ENCODE data around the gene TDRD12.
"Not testable (repeated sequence)": the region's sequence is repeated elsewhere in the genome, so short reads cannot be mapped to it uniquely, and the experiment has no call there.

The TDRD12 gene

GRCh38 chr19:32693151-32694108 is 26.1 kb upstream of the TDRD12 start:
- peak; percentile 17 for DNase-seq

GRCh38 chr19:32694316-32694715 is 25.3 kb upstream of the TDRD12 start:
- DNase-seq: not testable (repeated sequence)

- not testable (repeated sequence) for DNase-seq
Observed at GRCh38 chr19:32694851-32695250, 24.7 kb upstream of the TDRD12 start.

GRCh38 chr19:32695506-32695905 is 24.1 kb upstream of the TDRD12 start:
- not testable (repeated sequence) for DNase-seq

DNA sequence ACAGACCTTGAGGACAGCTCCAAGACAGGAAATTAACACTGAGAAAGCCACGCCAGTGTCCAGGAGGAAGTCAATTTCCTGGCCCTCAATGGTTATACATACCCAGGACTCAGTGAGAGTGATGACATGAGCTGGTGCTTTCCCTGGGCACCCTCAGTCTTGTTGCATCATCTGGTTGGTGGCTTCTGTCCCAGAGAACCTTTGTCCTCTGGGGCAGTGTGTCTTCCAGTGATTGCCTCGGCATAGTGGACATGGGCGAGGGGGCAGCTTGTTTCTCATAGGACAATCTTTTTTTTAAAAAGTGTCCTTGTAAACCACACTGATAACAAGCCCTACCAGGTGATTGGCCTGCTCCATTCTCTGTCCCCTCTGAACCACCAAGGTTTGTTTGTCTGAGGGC is 22.8 kb upstream of the TDRD12 start:
- DNase-seq: not testable (repeated sequence)

- DNase-seq: not testable (repeated sequence)
Observed at GRCh38 chr19:32700129-32700528, 19.4 kb upstream of the TDRD12 start.

DNA sequence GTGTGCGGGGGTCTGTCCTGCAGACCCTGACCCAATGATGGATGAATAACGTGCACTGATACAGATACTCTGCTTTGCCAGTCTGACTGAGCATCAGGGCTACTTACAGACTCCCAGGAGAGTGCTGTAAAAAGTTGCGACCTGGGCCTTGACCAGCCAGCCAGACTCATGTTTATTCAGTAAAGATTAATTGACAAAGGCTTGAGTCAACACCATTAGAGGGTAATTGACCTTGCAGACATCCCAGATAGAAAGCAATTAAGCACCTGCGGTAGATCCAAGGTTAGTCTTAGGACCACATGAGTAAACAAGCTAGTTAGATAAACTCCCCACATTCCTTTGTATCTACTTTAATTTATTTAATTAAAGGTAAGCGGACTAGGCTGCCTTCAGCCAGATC is 17.6 kb upstream of the TDRD12 start:
- DNase-seq: no peak

GRCh38 chr19:32704006-32704405 is 15.6 kb upstream of the TDRD12 start:
- not testable (repeated sequence) for DNase-seq

DNA sequence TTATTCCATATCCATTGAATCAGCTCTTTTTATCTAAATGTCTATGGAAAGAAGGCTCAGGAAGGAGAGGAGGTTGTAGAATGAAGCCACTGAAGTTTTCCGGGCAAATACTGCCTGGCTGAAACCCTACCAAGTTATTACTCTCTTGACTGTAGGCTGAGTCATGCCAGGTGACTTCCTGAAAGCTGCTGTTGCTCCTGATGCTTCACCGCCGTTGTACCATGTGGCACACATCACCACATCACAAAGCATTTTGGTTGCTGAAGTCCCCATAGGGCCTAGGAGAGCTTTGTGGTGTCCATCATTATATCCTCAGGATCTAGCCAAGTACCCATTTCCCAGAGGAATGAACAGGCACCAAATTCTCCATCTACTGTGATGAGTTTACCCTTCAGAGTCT is 11.1 kb upstream of the TDRD12 start:
- DNase-seq: no peak

DNA sequence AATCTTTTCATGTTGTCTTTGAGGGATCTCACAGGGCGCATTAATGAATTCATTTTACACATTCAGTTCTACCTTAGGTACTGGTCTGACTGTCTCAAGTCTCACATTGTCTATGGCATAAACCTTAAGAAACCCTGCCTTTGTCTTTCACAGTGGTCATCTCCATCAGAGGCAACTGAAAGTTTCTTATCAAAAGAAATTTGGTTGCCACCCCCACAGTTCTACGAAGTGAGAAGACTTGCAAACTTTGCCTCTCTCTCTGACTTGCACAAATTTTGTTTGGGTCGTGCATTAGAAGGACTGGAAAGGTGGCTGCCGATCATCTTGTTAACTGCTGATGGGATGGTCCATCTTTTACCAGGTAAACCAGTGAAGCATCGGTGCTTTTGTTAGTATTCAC is 10.5 kb upstream of the TDRD12 start:
- DNase-seq: no peak

GRCh38 chr19:32711747-32712146 is 7.8 kb upstream of the TDRD12 start:
- DNase-seq: no peak

DNA sequence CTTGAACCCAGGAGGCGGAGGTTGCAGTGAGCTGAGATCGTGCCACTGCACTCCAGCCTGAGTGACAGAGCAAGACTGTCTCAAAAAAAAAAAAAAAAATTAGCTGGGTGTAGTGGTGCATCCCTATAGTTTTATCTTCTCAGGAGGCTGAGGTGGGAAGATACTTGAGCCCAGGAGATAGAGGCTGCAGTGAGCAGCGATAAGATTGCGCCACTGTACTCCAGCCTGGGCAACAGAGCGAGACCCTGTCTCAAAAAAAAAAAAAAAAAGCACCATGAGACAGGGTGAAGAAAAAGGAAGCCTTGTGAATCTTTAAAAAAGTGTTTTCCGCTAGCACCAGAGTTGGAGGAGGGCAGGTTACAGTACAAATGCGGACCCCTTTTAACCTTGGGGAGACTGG is 3.4 kb upstream of the TDRD12 start:
- not testable (repeated sequence) for DNase-seq

GRCh38 chr19:32717496-32717895 is 2.1 kb upstream of the TDRD12 start:
- no peak for DNase-seq

- no peak for DNase-seq
Observed at GRCh38 chr19:32718286-32718685, 1.3 kb upstream of the TDRD12 start.

GRCh38 chr19:32720216-32720935 is 809 bp downstream of the TDRD12 start:
- DNase-seq: no peak

GRCh38 chr19:32720936-32721250 is 1.3 kb downstream of the TDRD12 start:
- no peak for DNase-seq

GRCh38 chr19:32735936-32736335 is 16.4 kb downstream of the TDRD12 start:
- no peak for DNase-seq

DNA sequence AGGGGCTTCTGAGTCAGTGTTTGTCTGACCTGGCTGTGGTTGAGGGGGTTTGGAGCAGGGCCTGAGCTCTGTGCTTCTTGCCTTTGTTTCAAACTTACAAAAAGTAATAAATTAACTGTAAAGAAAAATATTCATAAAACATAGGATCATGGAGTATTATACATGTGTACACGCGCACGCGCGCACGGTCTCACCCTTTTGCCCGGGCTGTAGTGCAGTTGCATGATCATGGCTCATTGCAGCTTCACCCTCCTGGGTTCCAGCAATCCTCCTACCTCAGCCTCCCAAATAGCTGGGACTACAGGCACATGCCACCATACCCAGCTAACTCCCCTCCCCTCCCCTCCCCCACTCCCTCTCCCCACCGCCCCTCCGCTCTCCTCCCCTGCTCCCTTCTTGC is 23.5 kb downstream of the TDRD12 start:
- no peak for DNase-seq

DNA sequence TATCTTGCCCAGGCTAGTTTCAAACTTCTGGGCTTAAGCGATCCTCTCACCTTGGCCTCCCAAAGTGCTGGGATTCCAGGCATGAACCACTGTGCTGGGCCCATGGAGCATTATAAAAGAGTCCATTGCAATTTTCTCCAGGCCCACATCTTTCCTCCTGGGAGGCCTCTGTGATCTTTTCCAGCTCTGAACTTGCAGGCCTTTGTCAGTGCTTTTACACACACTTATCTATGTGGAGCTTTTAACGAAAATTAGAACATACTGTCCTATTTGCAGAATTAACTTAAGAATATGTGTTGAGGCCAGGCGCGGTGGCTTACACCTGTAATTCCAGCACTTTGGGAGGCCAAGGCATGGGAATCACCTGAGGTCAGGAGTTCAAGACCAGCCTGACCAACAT is 23.9 kb downstream of the TDRD12 start:
- DNase-seq: no peak

GRCh38 chr19:32744555-32745325 is 25.2 kb downstream of the TDRD12 start:
- DNase-seq: no peak

DNA sequence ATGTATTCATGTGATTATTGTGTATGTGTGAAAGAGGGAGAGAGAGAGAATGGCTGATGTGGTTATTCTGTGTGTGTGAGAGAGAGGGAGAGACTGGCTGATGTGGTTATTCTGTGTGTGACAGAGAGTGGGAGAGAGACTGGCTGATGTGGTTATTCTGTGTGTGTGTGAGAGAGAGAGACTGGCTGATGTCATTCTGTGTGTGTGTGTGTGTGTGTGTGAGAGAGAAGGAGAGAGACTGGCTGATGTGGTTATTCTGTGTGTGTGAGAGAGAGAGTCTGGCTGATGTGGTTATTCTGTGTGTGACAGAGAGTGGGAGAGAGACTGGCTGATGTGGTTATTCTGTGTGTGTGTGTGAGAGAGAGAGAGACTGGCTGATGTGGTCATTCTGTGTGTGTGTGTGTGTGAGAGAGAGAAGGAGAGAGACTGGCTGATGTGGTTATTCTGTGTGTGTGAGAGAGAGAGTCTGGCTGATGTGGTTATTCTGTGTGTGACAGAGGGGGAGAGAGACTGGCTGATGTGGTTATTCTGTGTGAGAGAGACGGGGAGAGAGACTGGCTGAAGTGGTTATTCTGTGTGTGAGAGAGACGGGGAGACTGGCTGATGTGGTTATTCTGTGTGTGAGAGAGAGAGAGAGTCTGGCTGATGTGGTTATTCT is 26.2 kb downstream of the TDRD12 start:
- DNase-seq: not testable (repeated sequence)

DNA sequence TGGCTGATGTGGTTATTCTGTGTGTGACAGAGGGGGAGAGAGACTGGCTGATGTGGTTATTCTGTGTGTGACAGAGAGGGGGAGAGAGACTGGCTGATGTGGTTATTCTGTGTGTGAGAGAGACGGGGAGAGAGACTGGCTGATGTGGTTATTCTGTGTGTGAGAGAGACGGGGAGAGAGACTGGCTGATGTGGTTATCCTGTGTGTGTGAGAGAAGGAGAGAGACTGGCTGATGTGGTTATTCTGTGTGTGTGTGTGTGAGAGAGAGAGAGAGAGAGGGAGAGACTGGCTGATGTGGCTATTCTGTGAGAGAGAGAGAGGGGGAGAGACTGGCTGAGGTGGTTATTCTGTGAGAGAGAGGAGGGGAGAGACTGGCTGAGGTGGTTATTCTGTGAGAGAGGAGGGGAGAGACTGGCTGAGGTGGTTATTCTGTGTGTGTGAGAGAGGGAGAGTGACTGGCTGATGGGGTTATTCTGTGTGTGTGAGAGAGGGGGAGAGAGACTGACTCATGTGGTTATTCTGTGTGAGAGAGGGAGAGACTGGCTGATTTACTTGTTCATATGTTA is 27.1 kb downstream of the TDRD12 start:
- not testable (repeated sequence) for DNase-seq
